H1 (cell line): ENCODE results near the gene HSD17B3. TPM values are rescaled to one million over a fixed set of nuclear protein-coding genes. Genes with fewer than 3 reads are reported as not detected.

ENCODE experiments used
- CTCF ChIA-PET: fragments of 300-600 bp; sonication (Branson Sonifier 250); formaldehyde crosslinking; loops from one replicate; lab custom pipeline; 2021; ENCODE audit not compliant: partially characterized antibody; lab: Charles Lee
- POLR2A ChIA-PET: fragments of 300-600 bp; sonication (Branson Sonifier 250); formaldehyde crosslinking; loops from one replicate; lab custom pipeline; 2021; ENCODE audit warnings: inconsistent platforms; ENCODE audit not compliant: partially characterized antibody; lab: Charles Lee
- DNase-seq, 2 experiments: peaks; one replicate each; pipeline versions ENCODE4 v3.0.0 to v3.0.0-alpha.2; 2010 to 2022; ENCODE audit warnings: low spot score in 2 of 2, low read depth in 1 of 2, mixed read lengths in 1 of 2
- FAIRE-seq: peaks from 2 replicates; lab custom pipeline; 2011; peaks lifted over from hg19 to GRCh38; lab: Jason Lieb, UNC
- H2AFZ ChIP-seq: 2 replicates; pipeline ENCODE4 v1.8.1; 2012; ENCODE audit warnings: low read length, inconsistent platforms
- H2AK5ac ChIP-seq: 2 replicates; pipeline ENCODE4 v1.6.1; 2013; ENCODE audit warnings: low read depth, low read length
- H2BK120ac ChIP-seq: replicated peaks from 2 replicates; pipeline ENCODE3; 2013; ENCODE audit warnings: low read depth, low read length, inconsistent platforms
- H2BK12ac ChIP-seq: 2 replicates; pipeline ENCODE4 v1.6.1; 2013; ENCODE audit warnings: low read depth, low read length
- H2BK15ac ChIP-seq: 2 replicates; pipeline ENCODE4 v1.6.1; 2013; ENCODE audit warnings: low read length
- H2BK20ac ChIP-seq: 2 replicates; pipeline ENCODE4 v1.6.1; 2013; ENCODE audit warnings: low read length
- H2BK5ac ChIP-seq: 2 replicates; pipeline ENCODE4 v1.6.1; 2013; ENCODE audit warnings: low read depth, low read length
- H3K14ac ChIP-seq: 2 replicates; pipeline ENCODE4 v1.6.1; 2013; ENCODE audit warnings: inconsistent platforms; ENCODE audit not compliant: insufficient read length
- H3K18ac ChIP-seq: 2 replicates; pipeline ENCODE4 v1.6.1; 2013; ENCODE audit warnings: low read length; ENCODE audit errors: extremely low read depth
- H3K23ac ChIP-seq: 2 replicates; pipeline ENCODE4 v1.6.1; 2013; ENCODE audit warnings: inconsistent platforms; ENCODE audit not compliant: insufficient read length
- H3K23me2 ChIP-seq: 2 replicates; pipeline ENCODE4 v1.6.1; 2013; ENCODE audit warnings: low read depth, low read length
- H3K27ac ChIP-seq: 2 replicates; pipeline ENCODE4 v1.6.1; 2011; ENCODE audit warnings: low read depth, low read length, inconsistent platforms
- H3K27me3 ChIP-seq, 4 experiments: replicated peaks in 1 of 4; 1 replicate in 1 of 4; 2 replicates in 3 of 4; pipeline versions ENCODE4 v1.6.1 to v1.8.1; 2011 to 2013; ENCODE audit warnings: low read length in 3 of 4, mild to moderate bottlenecking in 3 of 4, inconsistent platforms in 2 of 4, mixed read lengths in 2 of 4, moderate library complexity in 1 of 4; ENCODE audit not compliant: control insufficient read depth in 3 of 4, insufficient read depth in 3 of 4; ENCODE audit errors: extremely low read depth in 1 of 4
- H3K36me3 ChIP-seq, 4 experiments: 2 replicates each; pipeline versions ENCODE4 v1.6.1 to v1.8.1; 2011 to 2013; ENCODE audit warnings: mild to moderate bottlenecking in 4 of 4, low read length in 3 of 4, moderate library complexity in 2 of 4, control low read depth in 1 of 4, inconsistent platforms in 1 of 4; ENCODE audit not compliant: insufficient read depth in 4 of 4, control insufficient read depth in 2 of 4
- H3K4ac ChIP-seq: replicated peaks from 2 replicates; pipeline ENCODE3; 2013; ENCODE audit warnings: low read length, low read depth, mixed read lengths, inconsistent platforms; ENCODE audit not compliant: insufficient read length
- H3K4me1 ChIP-seq, 4 experiments: replicated peaks in 1 of 4; 1 replicate in 1 of 4; 2 replicates in 3 of 4; pipeline versions ENCODE4 v1.6.1 to v1.8.1; 2011 to 2013; ENCODE audit warnings: low read length in 3 of 4, inconsistent platforms in 2 of 4, mixed read lengths in 1 of 4; ENCODE audit not compliant: insufficient read depth in 4 of 4, control insufficient read depth in 3 of 4
- H3K4me2 ChIP-seq, 2 experiments: 2 replicates each; pipeline versions ENCODE4 v1.6.1 to v1.8.1; 2011 to 2013; ENCODE audit warnings: low read depth in 2 of 2, low read length in 2 of 2, control low read depth in 1 of 2, inconsistent platforms in 1 of 2, mild to moderate bottlenecking in 1 of 2; ENCODE audit not compliant: insufficient read depth in 1 of 2
- H3K4me3 ChIP-seq, 4 experiments: fragments of 200-600, 300-600 bp in 1 of 4; sonication (generic), shearing (Covaris generic), sonication (Bioruptor Twin) in 1 of 4; 2 replicates each; pipeline versions ENCODE4 v1.5.1 to v1.8.1; 2011 to 2016; ENCODE audit warnings: low read length in 4 of 4, low read depth in 3 of 4, control low read depth in 2 of 4, inconsistent platforms in 2 of 4, mild to moderate bottlenecking in 2 of 4, mixed read lengths in 1 of 4, moderate library complexity in 1 of 4; ENCODE audit not compliant: insufficient read depth in 2 of 4; ENCODE audit errors: extremely low read depth in 1 of 4
- H3K56ac ChIP-seq: replicated peaks from 2 replicates; pipeline ENCODE3; 2013; ENCODE audit warnings: low read depth, mild to moderate bottlenecking, mixed read lengths, low read length, inconsistent platforms; ENCODE audit not compliant: insufficient read length
- H3K79me1 ChIP-seq: 2 replicates; pipeline ENCODE4 v1.6.1; 2013; ENCODE audit warnings: low read depth, low read length, control low read depth
- H3K79me2 ChIP-seq, 2 experiments: 2 replicates each; pipeline versions ENCODE4 v1.6.1 to v1.8.1; 2012 to 2013; ENCODE audit warnings: low read length in 2 of 2, mild to moderate bottlenecking in 2 of 2, inconsistent platforms in 1 of 2; ENCODE audit not compliant: insufficient read depth in 2 of 2, control insufficient read depth in 1 of 2
- H3K9ac ChIP-seq, 4 experiments: replicated peaks in 1 of 4; 1 replicate in 1 of 4; 2 replicates in 3 of 4; pipeline versions ENCODE4 v1.6.1 to v1.8.1; 2011 to 2013; ENCODE audit warnings: low read depth in 3 of 4, low read length in 3 of 4, control low read depth in 2 of 4, mild to moderate bottlenecking in 2 of 4, moderate library complexity in 2 of 4, inconsistent platforms in 1 of 4; ENCODE audit errors: extremely low read depth in 1 of 4
- H3K9me3 ChIP-seq, 2 experiments: 2 replicates each; pipeline versions ENCODE4 v1.6.1 to v1.8.1; 2012 to 2013; ENCODE audit warnings: mild to moderate bottlenecking in 2 of 2, moderate library complexity in 2 of 2, control low read depth in 1 of 2, inconsistent platforms in 1 of 2, low read depth in 1 of 2, low read length in 1 of 2, mixed read lengths in 1 of 2; ENCODE audit not compliant: insufficient read depth in 2 of 2
- H4K20me1 ChIP-seq, 2 experiments: replicated peaks in 1 of 2; 2 replicates each; pipeline versions ENCODE3 to v1.8.1; 2011 to 2013; ENCODE audit warnings: inconsistent platforms in 2 of 2, low read length in 2 of 2, mild to moderate bottlenecking in 1 of 2; ENCODE audit not compliant: insufficient read depth in 2 of 2, control insufficient read depth in 1 of 2
- H4K5ac ChIP-seq: 2 replicates; pipeline ENCODE4 v1.6.1; 2013; ENCODE audit warnings: low read length, low read depth, mixed read lengths, inconsistent platforms; ENCODE audit not compliant: insufficient read length
- H4K8ac ChIP-seq: 2 replicates; pipeline ENCODE4 v1.8.0; 2013; ENCODE audit warnings: mild to moderate bottlenecking, moderate library complexity, low read length, inconsistent platforms; ENCODE audit not compliant: insufficient read depth; ENCODE audit errors: extremely low read depth
- H4K91ac ChIP-seq: replicated peaks from 2 replicates; pipeline ENCODE3; 2013; ENCODE audit warnings: low read length, mixed read lengths, inconsistent platforms; ENCODE audit not compliant: insufficient read length
- JUN ChIP-seq: IDR thresholded peaks from 2 replicates; pipeline ENCODE4 v1.6.1; 2011; ENCODE audit warnings: low read depth, mild to moderate bottlenecking, improper control_type of control experiment, low read length
- RBBP5 ChIP-seq: IDR thresholded peaks from 2 replicates; pipeline ENCODE4 v1.7.1; 2012; ENCODE audit warnings: low read depth, mild to moderate bottlenecking, inconsistent platforms, low read length, moderate library complexity, borderline replicate concordance
- RXRA ChIP-seq: IDR thresholded peaks from 2 replicates; pipeline ENCODE4 v1.6.1; 2011; ENCODE audit warnings: low read depth, mild to moderate bottlenecking, low read length, moderate library complexity; ENCODE audit not compliant: insufficient read depth
- SAP30 ChIP-seq: fragments of 300-600 bp; sonication (generic); IDR thresholded peaks from 2 replicates; pipeline ENCODE4 v1.7.1; 2012; ENCODE audit warnings: low read length, moderate library complexity, mild to moderate bottlenecking, inconsistent platforms; ENCODE audit not compliant: insufficient read depth, insufficient replicate concordance
- SP1 ChIP-seq: IDR thresholded peaks from 2 replicates; pipeline ENCODE4 v1.6.1; 2011; ENCODE audit warnings: low read depth, low read length
- YY1 ChIP-seq: IDR thresholded peaks from 2 replicates; pipeline ENCODE4 v1.6.1; 2011; ENCODE audit warnings: low read depth, mild to moderate bottlenecking, low read length
- WGBS, 2 experiments: shearing (Covaris generic) in 1 of 2; methylation state at CpG; one replicate each; pipeline versions ENCODE4 v1.1.6 to v1.1.7; 2013 to 2015; ENCODE audit warnings: low lambda C conversion rate in 2 of 2, mixed read lengths in 2 of 2, inconsistent platforms in 1 of 2, low coverage in 1 of 2, missing lambda C conversion rate in 1 of 2; ENCODE audit not compliant: insufficient replicate concordance in 2 of 2, insufficient coverage in 1 of 2, insufficient read length in 1 of 2; ENCODE audit errors: extremely low coverage in 1 of 2, missing lambda C conversion rate in 1 of 2; 5-methylcytosine and 5-hydroxymethylcytosine counted together
- polyA plus RNA-seq, 7 experiments: library from polyadenylated mRNA; depleted of rRNA in 3 of 7; stranded (reverse) in 5 of 7; unstranded in 2 of 7; fragments of >200 nt in 5 of 7; fragments of 200-250 nt in 2 of 7; gene quantifications; 1 replicate in 5 of 7; 2 replicates in 1 of 7; 4 replicates in 1 of 7; pipeline versions ENCODE4 v1.2.1 to v1.2.3, GENCODE V29; 2011 to 2013; ENCODE audit warnings: missing spikeins in 2 of 7, mixed read lengths in 2 of 7
- total RNA-seq: library from RNA; stranded (reverse); fragmentation: NEBNext Ultra II Directional; extraction: Animal tissue kit (Norgen Biotek cat#: 25700); gene quantifications from 2 replicates; pipeline ENCODE4 v1.2.1, GENCODE V29; 2021

The HSD17B3 gene
- total and polyA plus RNA-seq, 2 of the 8 experiments (the other 6 are each of a cell fraction or from before 2014, with no cell fraction given), result not detected

- no peak for DNase-seq
- Histone ChIP-seq H2BK120ac (no peak overlapping the region), H3K23ac (no peak overlapping the region), H3K56ac (no peak overlapping the region), H4K20me1 (no peaks in the 10 kb centered on the region), H3K23me2 (no peaks in the 10 kb centered on the region; the same call in 1 of the 2 replicates), H2AK5ac (no peak overlapping the region), H3K27me3 (peaks cover 0 to 9% (median 6%) of the 10 kb centered on the region in 4 experiments; a peak in 4 of 7 replicates), H4K8ac (no peak overlapping the region), H3K4me2 (no peak overlapping the region), H3K9ac (no peak overlapping the region), H3K4me1 (peaks cover 0 to 2% (median 0%) of the 10 kb centered on the region in 4 experiments; a peak in 2 of 7 replicates), H2AFZ (no peak overlapping the region), H3K36me3 (no peaks in the 10 kb centered on the region; a peak in 1 of 8 replicates), H3K79me1 (no peaks in the 10 kb centered on the region), H2BK15ac (no peak overlapping the region), H4K5ac (no peak overlapping the region), H3K4ac (no peak overlapping the region), H2BK12ac (no peak overlapping the region), H3K4me3 (no peak overlapping the region), H2BK5ac (no peak overlapping the region), H3K27ac (no peak overlapping the region), H3K79me2 (no peaks in the 10 kb centered on the region), H2BK20ac (no peak overlapping the region), H3K14ac (no peak overlapping the region), H4K91ac (no peak overlapping the region), H3K18ac (no peak overlapping the region), H3K9me3 (no peaks in the 10 kb centered on the region; a peak in 1 of 4 replicates)
- no peak for FAIRE-seq
- CTCF ChIA-PET, result interaction anchor here (1.0 to 2.7 kb wide), 10 partner anchors 11 to 1028 kb away, joined by 3 to 13 read pairs (median 5); no protein-coding TSS in a partner anchor
- WGBS, 2 experiments, result 85% methylated on average over 5 of the region's 5 CpGs; no CpG with 5 or more reads in 1 of the 2 experiments
- POLR2A ChIA-PET, result interaction anchor here (1.6 kb wide), 1 partner anchor 341 kb away, joined by 4 read pairs; the partner anchor contains the start of gene ERCC6L2
- TF ChIP-seq RBBP5 (no peak), JUN (no peak), RXRA (no peak), SAP30 (no peak), SP1 (no peak), YY1 (no peak)
Observed at GRCh38 chr9:96216583-96216982, 85.4 kb downstream of the HSD17B3 start.
